Activated CD8-positive, alpha-beta T cell treated with anti-CD3 and anti-CD28 coated beads for 36 hours (primary cell): ENCODE results near the gene FAM120A. TPM values are rescaled to one million over a fixed set of nuclear protein-coding genes. Genes with fewer than 3 reads are reported as not detected.

ENCODE experiments used
- ATAC-seq: fragments of 200-7000 bp; cut with Tn5 transposase; one replicate; pipeline ENCODE4 v1.10.0; 2021; ENCODE audit warnings: mild to moderate bottlenecking, moderate library complexity
- CTCF ChIA-PET: fragments of 350-600 bp; sonication (Branson Sonifier 250); formaldehyde crosslinking; loops from one replicate; lab custom pipeline; 2021; ENCODE audit warnings: antibody characterized with exemption; lab: Charles Lee
- POLR2A ChIA-PET: fragments of 350-600 bp; sonication (Branson Sonifier 250); formaldehyde crosslinking; loops from one replicate; lab custom pipeline; 2021; ENCODE audit warnings: antibody characterized with exemption; lab: Charles Lee
- DNase-seq: peaks from one replicate; pipeline ENCODE4 v3.0.0-alpha.2; 2020
- H3K27ac Mint-ChIP-seq: one replicate; pipeline ENCODE4 v1.8.0; 2021; ENCODE audit warnings: mild to moderate bottlenecking, mixed read lengths
- H3K27me3 Mint-ChIP-seq: one replicate; pipeline ENCODE4 v1.8.0; 2021; ENCODE audit warnings: mixed read lengths
- H3K36me3 Mint-ChIP-seq: one replicate; pipeline ENCODE4 v1.8.0; 2021; ENCODE audit warnings: low read depth, mixed read lengths
- H3K4me1 Mint-ChIP-seq: one replicate; pipeline ENCODE4 v1.8.0; 2021; ENCODE audit warnings: low read depth, mixed read lengths
- H3K4me3 Mint-ChIP-seq: one replicate; pipeline ENCODE4 v1.8.0; 2021; ENCODE audit warnings: mild to moderate bottlenecking, moderate library complexity, mixed read lengths
- H3K9me3 Mint-ChIP-seq: one replicate; pipeline ENCODE4 v1.8.0; 2021; ENCODE audit warnings: mixed read lengths
- CTCF ChIP-seq: fragments of 200-600 bp; IDR thresholded peaks from one replicate; pipeline ENCODE4 v1.8.0; 2022; ENCODE audit warnings: antibody characterized with exemption, mild to moderate bottlenecking
- intact Hi-C: fragments of 100-400 bp; cut with micrococcal nuclease; formaldehyde crosslinking; loops from one replicate; pipeline ENCODE4 v1.10.0; 2022
- total RNA-seq, 2 experiments: library from RNA; stranded (reverse); gene quantifications; one replicate each; pipeline ENCODE4 v1.2.3, GENCODE V29; 2021

FAM120A gene
- total RNA-seq, 2 experiments from 2014 or later: 121 to 125 TPM

GRCh38 chr9:93416530-93417235 is 34.8 kb upstream of the FAM120A start:
- Mint-ChIP-seq H3K4me3 (no peak overlapping the region), H3K4me1 (peaks cover 6% of the 10 kb centered on the region), H3K27me3 (peaks cover 14% of the 10 kb centered on the region), H3K9me3 (peaks cover 13% of the 10 kb centered on the region), H3K27ac (no peak overlapping the region), H3K36me3 (peaks cover 4% of the 10 kb centered on the region)
- intact Hi-C loops: no loop called here
- no peak for DNase-seq
- TF ChIP-seq CTCF: no peak
- ATAC-seq: no peak
- POLR2A ChIA-PET: no interaction called here
- CTCF ChIA-PET: no interaction called here

GRCh38 chr9:93417538-93417937 is 33.9 kb upstream of the FAM120A start:
- DNase-seq (no peak), ATAC-seq (no peak)
- peaks cover 6% of the 10 kb centered on the region for H3K4me1 Mint-ChIP-seq
- peaks cover 12% of the 10 kb centered on the region for H3K27me3 Mint-ChIP-seq
- CTCF ChIA-PET: no interaction called here
- POLR2A ChIA-PET: no interaction called here
- H3K36me3 Mint-ChIP-seq: peaks cover 4% of the 10 kb centered on the region
- no peak overlapping the region for H3K27ac Mint-ChIP-seq
- intact Hi-C loops: no loop called here
- TF ChIP-seq CTCF: no peak
- H3K9me3 Mint-ChIP-seq: peaks cover 13% of the 10 kb centered on the region
- no peak overlapping the region for H3K4me3 Mint-ChIP-seq

GRCh38 chr9:93419023-93419422 is 32.5 kb upstream of the FAM120A start:
- H3K4me1 Mint-ChIP-seq: peaks cover 6% of the 10 kb centered on the region
- intact Hi-C loops: no loop called here
- ATAC-seq (no peak), DNase-seq (no peak)
- H3K9me3 Mint-ChIP-seq: peaks cover 9% of the 10 kb centered on the region
- no peak for TF ChIP-seq CTCF
- H3K36me3 Mint-ChIP-seq: peaks cover 4% of the 10 kb centered on the region
- CTCF ChIA-PET: no interaction called here
- H3K27me3 Mint-ChIP-seq: peaks cover 12% of the 10 kb centered on the region
- POLR2A ChIA-PET: no interaction called here
- H3K4me3 Mint-ChIP-seq: no peak overlapping the region
- H3K27ac Mint-ChIP-seq: no peak overlapping the region

- H3K4me1 Mint-ChIP-seq: no peaks in the 10 kb centered on the region
- intact Hi-C loops: no loop called here
- ChIA-PET POLR2A (no interaction called here), CTCF (no interaction called here)
- peaks cover 10% of the 10 kb centered on the region for H3K27me3 Mint-ChIP-seq
- peaks cover 4% of the 10 kb centered on the region for H3K9me3 Mint-ChIP-seq
- H3K4me3 Mint-ChIP-seq: no peak overlapping the region
- TF ChIP-seq CTCF: no peak
- DNase-seq: no peak
- no peak for ATAC-seq
- no peak overlapping the region for H3K27ac Mint-ChIP-seq
- H3K36me3 Mint-ChIP-seq: peaks cover 2% of the 10 kb centered on the region
Measured at GRCh38 chr9:93422977-93423616, 28.4 kb upstream of the FAM120A start.
